HK-2 (cell line): Measurements from ENCODE around the gene CLRN2.

Experiments used
- DNase-seq: peaks from one replicate; pipeline ENCODE4 v3.0.0-alpha.2; 2018; ENCODE audit not compliant: unreplicated experiment

CLRN2 gene

GRCh38 chr4:17514865-17515264 is at the start of gene CLRN2:
TSS of gene CLRN2 (plus strand) at chr4:17515165. CDS start at chr4:17515267, 102 bp downstream.
- DNase-seq: no peak

GRCh38 chr4:17468619-17469221 is 46.2 kb upstream of the CLRN2 start:
- peak; percentile 10 for DNase-seq

- DNase-seq: no peak
These were observed 44.9 kb upstream of the CLRN2 start for GRCh38 chr4:17469931-17470674.

- DNase-seq: no peak
These were observed 39.5 kb upstream of the CLRN2 start for GRCh38 chr4:17475481-17475880.

GRCh38 chr4:17476853-17477252 is 38.1 kb upstream of the CLRN2 start:
- DNase-seq: no peak

GRCh38 chr4:17477774-17478472 is 37.0 kb upstream of the CLRN2 start:
- DNase-seq: no peak

- no peak for DNase-seq
These were observed 34.6 kb upstream of the CLRN2 start for GRCh38 chr4:17480210-17480927.

GRCh38 chr4:17480955-17481354 is 34.0 kb upstream of the CLRN2 start:
- DNase-seq: no peak

- DNase-seq: no peak
These were observed 32.2 kb upstream of the CLRN2 start for GRCh38 chr4:17482716-17483115.

GRCh38 chr4:17489123-17489522 is 25.8 kb upstream of the CLRN2 start:
- DNase-seq: no peak

- DNase-seq: no peak
These were observed 25.2 kb upstream of the CLRN2 start for GRCh38 chr4:17489721-17490120.

- no peak for DNase-seq
These were observed 24.3 kb upstream of the CLRN2 start for GRCh38 chr4:17490575-17491059.

GRCh38 chr4:17491196-17491595 is 23.8 kb upstream of the CLRN2 start:
- DNase-seq: no peak

GRCh38 chr4:17492058-17492741 is 22.8 kb upstream of the CLRN2 start:
- DNase-seq: no peak

GRCh38 chr4:17492876-17493275 is 22.1 kb upstream of the CLRN2 start:
- DNase-seq: no peak

- DNase-seq: no peak
These were observed 21.3 kb upstream of the CLRN2 start for GRCh38 chr4:17493619-17494018.

GRCh38 chr4:17494258-17495190 is 20.4 kb upstream of the CLRN2 start:
- DNase-seq: peak; percentile 70

- no peak for DNase-seq
These were observed 17.0 kb upstream of the CLRN2 start for GRCh38 chr4:17497890-17498523.

- no peak for DNase-seq
These were observed 14.4 kb upstream of the CLRN2 start for GRCh38 chr4:17500574-17500973.

GRCh38 chr4:17502756-17503155 is 12.2 kb upstream of the CLRN2 start:
- peak; percentile 23 for DNase-seq
